ENCODE measurements around the gene HINT1.
A peak's percentile ranks its signal among the peaks of the same experiment; 100 is the strongest.

The HINT1 gene

DNA sequence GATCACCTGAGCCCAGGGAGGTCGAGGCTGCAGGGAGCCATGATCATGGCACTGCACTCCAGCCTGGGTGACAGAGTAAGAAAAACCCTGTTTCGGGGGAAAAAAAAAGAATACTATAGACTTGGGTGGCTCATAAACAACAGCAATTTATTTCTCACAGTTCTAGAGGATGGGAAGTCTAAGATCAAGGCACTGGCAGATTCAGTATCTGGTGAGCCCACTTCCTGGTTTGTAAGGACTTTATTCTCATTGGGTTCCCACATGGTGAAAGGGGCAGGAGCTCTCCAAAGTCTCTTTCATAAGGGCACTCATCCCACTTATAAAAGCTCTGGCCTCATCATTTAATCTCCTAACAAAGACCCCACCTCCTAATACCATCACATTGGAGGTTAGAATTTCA, 8.7 kb downstream of the HINT1 start:
- Histone ChIP-seq H3K4me1 (ENCODE audit: insufficient read depth, poor library complexity, severe bottlenecking) (no peaks in the 10 kb centered on the region), H3K4me3 (ENCODE audit: severe bottlenecking) (no peak overlapping the region), H3K9me3 (ENCODE audit: severe bottlenecking) (no peaks in the 10 kb centered on the region), H3K27ac (ENCODE audit: poor library complexity, severe bottlenecking) (no peak overlapping the region), H3K36me3 (ENCODE audit: low read depth) (peaks cover 30% of the 10 kb centered on the region), H3K27me3 (ENCODE audit: insufficient read depth, poor library complexity, severe bottlenecking) (no peaks in the 10 kb centered on the region)
- TF ChIP-seq CTCF (IDR thresholded peaks at IDR 0.05; ENCODE audit: poor library complexity, severe bottlenecking) = no peak
- ATAC-seq (ENCODE audit: low read depth) (peak; percentile 24; the same call in 1 of the 3 replicates), DNase-seq (ENCODE audit: low spot score) (no peak)

- H3K27me3 ChIP-seq (ENCODE audit: insufficient read depth, poor library complexity, severe bottlenecking) = no peaks in the 10 kb centered on the region
- no peak overlapping the region for H3K4me3 ChIP-seq (ENCODE audit: severe bottlenecking)
- DNase-seq (ENCODE audit: low spot score) = no peak
- no peak for TF ChIP-seq CTCF (IDR thresholded peaks at IDR 0.05; ENCODE audit: poor library complexity, severe bottlenecking)
- H3K36me3 ChIP-seq (ENCODE audit: low read depth) = no peaks in the 10 kb centered on the region
- H3K9me3 ChIP-seq (ENCODE audit: severe bottlenecking) = no peaks in the 10 kb centered on the region
- ATAC-seq (ENCODE audit: low read depth) = no peak
- no peaks in the 10 kb centered on the region for H3K4me1 ChIP-seq (ENCODE audit: insufficient read depth, poor library complexity, severe bottlenecking)
- H3K27ac ChIP-seq (ENCODE audit: poor library complexity, severe bottlenecking) = no peak overlapping the region
Observed at GRCh38 chr5:131151216-131151615, 13.8 kb downstream of the HINT1 start.

DNA sequence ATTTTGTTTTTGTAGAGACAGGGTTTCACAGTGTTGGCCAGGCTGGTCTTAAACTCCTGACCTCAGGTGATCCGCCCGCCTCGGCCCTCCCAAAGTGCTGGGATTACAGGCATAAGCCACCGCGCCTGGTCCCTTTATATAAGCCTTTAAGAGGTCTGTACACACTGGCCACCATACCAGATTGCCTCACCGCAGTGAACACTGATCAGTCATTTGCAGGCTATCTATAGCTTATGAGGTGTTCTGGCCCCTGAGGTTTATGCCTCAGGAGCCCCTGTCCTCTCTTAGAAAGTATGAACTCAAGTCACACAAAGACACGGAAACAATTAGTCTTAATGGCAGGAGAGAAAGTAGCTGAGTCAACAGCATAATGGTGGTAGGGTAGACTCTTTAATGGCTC, 14.6 kb downstream of the HINT1 start:
- ATAC-seq (ENCODE audit: low read depth) (no peak), DNase-seq (ENCODE audit: low spot score) (no peak)
- Histone ChIP-seq H3K4me1 (ENCODE audit: insufficient read depth, poor library complexity, severe bottlenecking) (no peaks in the 10 kb centered on the region), H3K4me3 (ENCODE audit: severe bottlenecking) (no peak overlapping the region), H3K27me3 (ENCODE audit: insufficient read depth, poor library complexity, severe bottlenecking) (no peaks in the 10 kb centered on the region), H3K9me3 (ENCODE audit: severe bottlenecking) (no peaks in the 10 kb centered on the region), H3K36me3 (ENCODE audit: low read depth) (no peaks in the 10 kb centered on the region), H3K27ac (ENCODE audit: poor library complexity, severe bottlenecking) (no peak overlapping the region)
- no peak for TF ChIP-seq CTCF (IDR thresholded peaks at IDR 0.05; ENCODE audit: poor library complexity, severe bottlenecking)

DNA sequence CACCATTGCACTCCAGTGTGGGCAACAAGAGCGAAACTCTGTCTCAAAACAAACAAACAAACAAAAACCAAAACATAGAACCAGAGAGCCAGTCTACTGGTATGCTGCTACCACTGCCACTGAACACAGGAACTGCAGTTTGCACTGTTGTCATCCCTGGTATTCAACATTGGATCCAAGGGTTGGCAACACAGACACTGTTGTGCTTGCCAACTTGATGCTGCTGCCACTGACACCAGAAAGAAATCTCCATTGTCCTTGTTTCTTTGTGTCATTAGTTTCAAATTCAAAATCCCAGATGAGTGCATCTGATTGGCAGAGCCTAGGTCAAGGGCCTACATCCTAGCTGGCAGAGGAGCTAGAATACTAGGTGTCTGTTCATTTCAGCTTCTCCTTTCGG, 16.2 kb downstream of the HINT1 start:
- Histone ChIP-seq H3K36me3 (ENCODE audit: low read depth) (no peaks in the 10 kb centered on the region), H3K27me3 (ENCODE audit: insufficient read depth, poor library complexity, severe bottlenecking) (no peaks in the 10 kb centered on the region), H3K9me3 (ENCODE audit: severe bottlenecking) (no peaks in the 10 kb centered on the region), H3K4me1 (ENCODE audit: insufficient read depth, poor library complexity, severe bottlenecking) (no peaks in the 10 kb centered on the region), H3K4me3 (ENCODE audit: severe bottlenecking) (no peak overlapping the region), H3K27ac (ENCODE audit: poor library complexity, severe bottlenecking) (no peak overlapping the region)
- no peak for TF ChIP-seq CTCF (IDR thresholded peaks at IDR 0.05; ENCODE audit: poor library complexity, severe bottlenecking)
- ATAC-seq (ENCODE audit: low read depth) = no peak
- no peak for DNase-seq (ENCODE audit: low spot score)

GRCh38 chr5:131147258-131147657, 17.8 kb downstream of the HINT1 start:
- Histone ChIP-seq H3K4me1 (ENCODE audit: insufficient read depth, poor library complexity, severe bottlenecking) (no peaks in the 10 kb centered on the region), H3K36me3 (ENCODE audit: low read depth) (no peaks in the 10 kb centered on the region), H3K27ac (ENCODE audit: poor library complexity, severe bottlenecking) (no peak overlapping the region), H3K4me3 (ENCODE audit: severe bottlenecking) (no peak overlapping the region), H3K27me3 (ENCODE audit: insufficient read depth, poor library complexity, severe bottlenecking) (no peaks in the 10 kb centered on the region), H3K9me3 (ENCODE audit: severe bottlenecking) (no peaks in the 10 kb centered on the region)
- no peak for TF ChIP-seq CTCF (IDR thresholded peaks at IDR 0.05; ENCODE audit: poor library complexity, severe bottlenecking)
- ATAC-seq (ENCODE audit: low read depth) (no peak), DNase-seq (ENCODE audit: low spot score) (no peak)
